Activated CD8-positive, alpha-beta memory T cell treated with anti-CD3 and anti-CD28 coated beads, Interleukin-2, amount 50 U/mL, for 24 hours (primary cell): ENCODE data around the gene SNAPC2.
"Not testable (repeated sequence)": the region's sequence is repeated elsewhere in the genome, so short reads cannot be mapped to it uniquely, and the experiment has no call there.

ENCODE experiments used
- DNase-seq: peaks from one replicate; pipeline ENCODE4 v3.0.0-alpha.2; 2020; ENCODE audit errors: extremely low read depth

Gene SNAPC2

GRCh38 chr19:7908742-7909461 lies 11.2 kb upstream of the SNAPC2 start:
- DNase-seq, result no peak

- no peak for DNase-seq
These were observed 10.6 kb upstream of the SNAPC2 start for GRCh38 chr19:7909471-7910067.

GRCh38 chr19:7910321-7911161 lies 9.6 kb upstream of the SNAPC2 start:
- no peak for DNase-seq

- no peak for DNase-seq
These were observed 8.5 kb upstream of the SNAPC2 start for GRCh38 chr19:7911508-7912143.

- no peak for DNase-seq
These were observed 7.9 kb upstream of the SNAPC2 start for GRCh38 chr19:7912144-7912696.

- no peak for DNase-seq
These were observed 7.2 kb upstream of the SNAPC2 start for GRCh38 chr19:7912697-7913564.

GRCh38 chr19:7913652-7914051 lies 6.5 kb upstream of the SNAPC2 start:
- no peak for DNase-seq

- DNase-seq, result no peak
These were observed 6.0 kb upstream of the SNAPC2 start for GRCh38 chr19:7914099-7914498.

GRCh38 chr19:7914598-7915045 lies 5.5 kb upstream of the SNAPC2 start, which contains the start of gene TGFBR3L:
TGFBR3L (plus strand) TSS chr19:7914830.
- DNase-seq, result no peak

GRCh38 chr19:7915250-7916102 lies 4.7 kb upstream of the SNAPC2 start:
- DNase-seq, result no peak

- no peak for DNase-seq
These were observed 3.8 kb upstream of the SNAPC2 start for GRCh38 chr19:7916103-7916954.

GRCh38 chr19:7916955-7917266 lies 3.2 kb upstream of the SNAPC2 start:
- no peak for DNase-seq

- DNase-seq, result no peak
These were observed 2.7 kb upstream of the SNAPC2 start for GRCh38 chr19:7917267-7918061.

- not testable (repeated sequence) for DNase-seq
These were observed 2.0 kb upstream of the SNAPC2 start for GRCh38 chr19:7918062-7918614.

- DNase-seq, result no peak
These were observed 1.3 kb upstream of the SNAPC2 start for GRCh38 chr19:7918615-7919421.

GRCh38 chr19:7920519-7921301 lies 572 bp downstream of the SNAPC2 start:
- DNase-seq, result peak; percentile 98
